SK-N-SH treated with all-trans-retinoic acid at 6 μM for 48 hours (cell line): ENCODE data around the gene C10orf143.

Source experiments
- ATAC-seq: fragments of 200-7000 bp; cut with Tn5 transposase; 3 replicates; pipeline ENCODE4 v1.9.1; 2020; ENCODE audit warnings: mild to moderate bottlenecking, moderate library complexity
- ARNTL ChIP-seq: fragments of 450-650 bp; formaldehyde crosslinking; IDR thresholded peaks from 2 replicates; pipeline ENCODE4 v1.5.0; 2020; ENCODE audit warnings: low read depth, mild to moderate bottlenecking, moderate library complexity, borderline replicate concordance
- BACH2 ChIP-seq: fragments of 250-450 bp; sonication (Bioruptor Pico); IDR thresholded peaks from 2 replicates; pipeline ENCODE4 v1.9.0; 2021; ENCODE audit warnings: mild to moderate bottlenecking, borderline replicate concordance
- ESRRG ChIP-seq: fragments of 250-450 bp; sonication (Bioruptor Pico); IDR thresholded peaks from 2 replicates; pipeline ENCODE4 v1.6.1; 2021; ENCODE audit warnings: mild to moderate bottlenecking
- GLIS3 ChIP-seq: fragments of 250-450 bp; sonication (Bioruptor Pico); IDR thresholded peaks from 2 replicates; pipeline ENCODE4 v1.5.0; 2020; ENCODE audit warnings: mild to moderate bottlenecking, moderate library complexity
- OSR1 ChIP-seq: fragments of 250-450 bp; sonication (Bioruptor Pico); IDR thresholded peaks from 2 replicates; pipeline ENCODE4 v1.8.0; 2022; ENCODE audit warnings: moderate library complexity, mild to moderate bottlenecking, inconsistent platforms
- PPARA ChIP-seq: fragments of 250-450 bp; sonication (Bioruptor Pico); IDR thresholded peaks from 2 replicates; pipeline ENCODE4 v1.5.0; 2020; ENCODE audit warnings: mild to moderate bottlenecking, borderline replicate concordance
- RARB ChIP-seq: fragments of 250-450 bp; sonication (Bioruptor Pico); IDR thresholded peaks from 2 replicates; pipeline ENCODE4 v1.8.0; 2021; ENCODE audit warnings: mild to moderate bottlenecking, moderate library complexity
- TCF4 ChIP-seq: fragments of 250-450 bp; sonication (Bioruptor Pico); IDR thresholded peaks from 2 replicates; pipeline ENCODE4 v1.8.0; 2021; ENCODE audit warnings: mild to moderate bottlenecking, moderate library complexity, borderline replicate concordance
- TOX ChIP-seq: fragments of 250-450 bp; sonication (Bioruptor Pico); IDR thresholded peaks from 2 replicates; pipeline ENCODE4 v1.8.0; 2021; ENCODE audit warnings: mild to moderate bottlenecking, moderate library complexity, borderline replicate concordance
- ZFP30 ChIP-seq: fragments of 450-650 bp; formaldehyde crosslinking; IDR thresholded peaks from 2 replicates; pipeline ENCODE4 v1.5.0; 2022; ENCODE audit warnings: mild to moderate bottlenecking, moderate library complexity
- ZNF70 ChIP-seq: fragments of 450-650 bp; formaldehyde crosslinking; IDR thresholded peaks from 2 replicates; pipeline ENCODE4 v1.5.0; 2020; ENCODE audit warnings: mild to moderate bottlenecking, moderate library complexity
- ZNF8 ChIP-seq: fragments of 450-650 bp; formaldehyde crosslinking; IDR thresholded peaks from 2 replicates; pipeline ENCODE4 v1.5.0; 2020; ENCODE audit warnings: mild to moderate bottlenecking, moderate library complexity
- TF ChIP-seq, protein P1 (sequence below): fragments of 250-450 bp; sonication (Bioruptor Pico); IDR thresholded peaks from 2 replicates; pipeline ENCODE4 v1.8.0; 2021; ENCODE audit warnings: low read depth, mild to moderate bottlenecking, moderate library complexity, borderline replicate concordance
- TF ChIP-seq, protein P2 (sequence below): fragments of 250-450 bp; sonication (Bioruptor Pico); IDR thresholded peaks from 2 replicates; pipeline ENCODE4 v1.8.0; 2020; ENCODE audit warnings: mild to moderate bottlenecking, moderate library complexity, borderline replicate concordance
- TF ChIP-seq, protein P3 (sequence below): fragments of 250-450 bp; sonication (Bioruptor Pico); IDR thresholded peaks from 2 replicates; pipeline ENCODE4 v1.5.1; 2021; ENCODE audit warnings: mild to moderate bottlenecking, moderate library complexity
- TF ChIP-seq, protein P4 (sequence below): fragments of 250-450 bp; sonication (Bioruptor Pico); IDR thresholded peaks from 2 replicates; pipeline ENCODE4 v1.5.0; 2020; ENCODE audit warnings: mild to moderate bottlenecking, moderate library complexity

Gene C10orf143

DNA sequence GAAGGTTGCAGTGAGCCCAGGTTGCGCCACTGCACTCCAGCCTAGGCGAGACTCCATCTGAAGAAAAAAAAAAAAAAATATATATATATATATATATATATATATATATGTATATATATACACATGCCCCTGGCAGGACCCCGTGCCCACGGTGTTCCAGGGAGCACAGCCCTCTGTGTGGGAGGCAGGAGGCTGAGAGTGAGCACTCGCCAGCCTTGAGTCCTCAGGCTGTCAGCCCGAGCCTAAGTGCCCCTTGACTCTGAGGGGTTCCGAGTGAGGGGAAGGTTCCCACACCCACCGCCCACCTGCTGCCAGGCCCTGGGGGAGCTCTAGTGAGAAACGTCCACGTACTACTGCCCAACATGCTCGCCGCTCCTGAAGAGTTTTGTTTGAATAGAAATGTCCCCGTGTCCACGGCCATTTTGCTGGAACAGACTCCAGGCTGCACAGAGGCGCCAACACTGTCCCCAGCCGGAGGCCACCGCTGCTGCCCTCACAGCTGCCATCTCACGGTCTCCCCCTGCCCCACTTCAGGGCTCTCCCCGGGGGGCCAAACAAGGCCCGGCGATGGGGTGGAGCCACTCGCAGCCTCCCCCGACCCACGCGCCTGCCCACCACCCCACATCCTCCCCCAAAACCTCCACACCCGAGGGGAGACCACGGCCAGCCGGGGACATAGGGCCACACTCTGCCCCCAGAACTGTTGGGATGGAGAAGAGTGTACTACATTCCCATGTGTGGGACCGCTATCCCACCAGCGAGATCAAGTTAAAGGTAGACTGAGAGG lies 83.8 kb downstream of the C10orf143 start:
- TF ChIP-seq RARB (CRISPR knock-in tag) (no peak), ZNF8 (CRISPR knock-in tag) (no peak), TCF4 (no peak), TOX (CRISPR knock-in tag) (no peak), ZNF70 (CRISPR knock-in tag) (no peak), ARNTL (CRISPR knock-in tag) (no peak), PPARA (CRISPR knock-in tag) (no peak), GLIS3 (CRISPR knock-in tag) (no peak)
- TF ChIP-seq, protein P1, sequence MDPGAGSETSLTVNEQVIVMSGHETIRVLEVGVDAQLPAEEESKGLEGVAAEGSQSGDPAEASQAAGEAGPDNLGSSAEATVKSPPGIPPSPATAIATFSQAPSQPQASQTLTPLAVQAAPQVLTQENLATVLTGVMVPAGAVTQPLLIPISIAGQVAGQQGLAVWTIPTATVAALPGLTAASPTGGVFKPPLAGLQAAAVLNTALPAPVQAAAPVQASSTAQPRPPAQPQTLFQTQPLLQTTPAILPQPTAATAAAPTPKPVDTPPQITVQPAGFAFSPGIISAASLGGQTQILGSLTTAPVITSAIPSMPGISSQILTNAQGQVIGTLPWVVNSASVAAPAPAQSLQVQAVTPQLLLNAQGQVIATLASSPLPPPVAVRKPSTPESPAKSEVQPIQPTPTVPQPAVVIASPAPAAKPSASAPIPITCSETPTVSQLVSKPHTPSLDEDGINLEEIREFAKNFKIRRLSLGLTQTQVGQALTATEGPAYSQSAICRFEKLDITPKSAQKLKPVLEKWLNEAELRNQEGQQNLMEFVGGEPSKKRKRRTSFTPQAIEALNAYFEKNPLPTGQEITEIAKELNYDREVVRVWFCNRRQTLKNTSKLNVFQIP (CRISPR knock-in tag): no peak
- TF ChIP-seq, protein P2, sequence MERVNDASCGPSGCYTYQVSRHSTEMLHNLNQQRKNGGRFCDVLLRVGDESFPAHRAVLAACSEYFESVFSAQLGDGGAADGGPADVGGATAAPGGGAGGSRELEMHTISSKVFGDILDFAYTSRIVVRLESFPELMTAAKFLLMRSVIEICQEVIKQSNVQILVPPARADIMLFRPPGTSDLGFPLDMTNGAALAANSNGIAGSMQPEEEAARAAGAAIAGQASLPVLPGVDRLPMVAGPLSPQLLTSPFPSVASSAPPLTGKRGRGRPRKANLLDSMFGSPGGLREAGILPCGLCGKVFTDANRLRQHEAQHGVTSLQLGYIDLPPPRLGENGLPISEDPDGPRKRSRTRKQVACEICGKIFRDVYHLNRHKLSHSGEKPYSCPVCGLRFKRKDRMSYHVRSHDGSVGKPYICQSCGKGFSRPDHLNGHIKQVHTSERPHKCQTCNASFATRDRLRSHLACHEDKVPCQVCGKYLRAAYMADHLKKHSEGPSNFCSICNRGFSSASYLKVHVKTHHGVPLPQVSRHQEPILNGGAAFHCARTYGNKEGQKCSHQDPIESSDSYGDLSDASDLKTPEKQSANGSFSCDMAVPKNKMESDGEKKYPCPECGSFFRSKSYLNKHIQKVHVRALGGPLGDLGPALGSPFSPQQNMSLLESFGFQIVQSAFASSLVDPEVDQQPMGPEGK (CRISPR knock-in tag): no peak
- TF ChIP-seq, protein P3, sequence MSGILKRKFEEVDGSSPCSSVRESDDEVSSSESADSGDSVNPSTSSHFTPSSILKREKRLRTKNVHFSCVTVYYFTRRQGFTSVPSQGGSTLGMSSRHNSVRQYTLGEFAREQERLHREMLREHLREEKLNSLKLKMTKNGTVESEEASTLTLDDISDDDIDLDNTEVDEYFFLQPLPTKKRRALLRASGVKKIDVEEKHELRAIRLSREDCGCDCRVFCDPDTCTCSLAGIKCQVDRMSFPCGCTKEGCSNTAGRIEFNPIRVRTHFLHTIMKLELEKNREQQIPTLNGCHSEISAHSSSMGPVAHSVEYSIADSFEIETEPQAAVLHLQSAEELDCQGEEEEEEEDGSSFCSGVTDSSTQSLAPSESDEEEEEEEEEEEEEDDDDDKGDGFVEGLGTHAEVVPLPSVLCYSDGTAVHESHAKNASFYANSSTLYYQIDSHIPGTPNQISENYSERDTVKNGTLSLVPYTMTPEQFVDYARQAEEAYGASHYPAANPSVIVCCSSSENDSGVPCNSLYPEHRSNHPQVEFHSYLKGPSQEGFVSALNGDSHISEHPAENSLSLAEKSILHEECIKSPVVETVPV (CRISPR knock-in tag): no peak
- TF ChIP-seq, protein P4, sequence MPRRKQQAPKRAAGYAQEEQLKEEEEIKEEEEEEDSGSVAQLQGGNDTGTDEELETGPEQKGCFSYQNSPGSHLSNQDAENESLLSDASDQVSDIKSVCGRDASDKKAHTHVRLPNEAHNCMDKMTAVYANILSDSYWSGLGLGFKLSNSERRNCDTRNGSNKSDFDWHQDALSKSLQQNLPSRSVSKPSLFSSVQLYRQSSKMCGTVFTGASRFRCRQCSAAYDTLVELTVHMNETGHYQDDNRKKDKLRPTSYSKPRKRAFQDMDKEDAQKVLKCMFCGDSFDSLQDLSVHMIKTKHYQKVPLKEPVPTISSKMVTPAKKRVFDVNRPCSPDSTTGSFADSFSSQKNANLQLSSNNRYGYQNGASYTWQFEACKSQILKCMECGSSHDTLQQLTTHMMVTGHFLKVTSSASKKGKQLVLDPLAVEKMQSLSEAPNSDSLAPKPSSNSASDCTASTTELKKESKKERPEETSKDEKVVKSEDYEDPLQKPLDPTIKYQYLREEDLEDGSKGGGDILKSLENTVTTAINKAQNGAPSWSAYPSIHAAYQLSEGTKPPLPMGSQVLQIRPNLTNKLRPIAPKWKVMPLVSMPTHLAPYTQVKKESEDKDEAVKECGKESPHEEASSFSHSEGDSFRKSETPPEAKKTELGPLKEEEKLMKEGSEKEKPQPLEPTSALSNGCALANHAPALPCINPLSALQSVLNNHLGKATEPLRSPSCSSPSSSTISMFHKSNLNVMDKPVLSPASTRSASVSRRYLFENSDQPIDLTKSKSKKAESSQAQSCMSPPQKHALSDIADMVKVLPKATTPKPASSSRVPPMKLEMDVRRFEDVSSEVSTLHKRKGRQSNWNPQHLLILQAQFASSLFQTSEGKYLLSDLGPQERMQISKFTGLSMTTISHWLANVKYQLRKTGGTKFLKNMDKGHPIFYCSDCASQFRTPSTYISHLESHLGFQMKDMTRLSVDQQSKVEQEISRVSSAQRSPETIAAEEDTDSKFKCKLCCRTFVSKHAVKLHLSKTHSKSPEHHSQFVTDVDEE (CRISPR knock-in tag): no peak
- no peak for ATAC-seq

DNA sequence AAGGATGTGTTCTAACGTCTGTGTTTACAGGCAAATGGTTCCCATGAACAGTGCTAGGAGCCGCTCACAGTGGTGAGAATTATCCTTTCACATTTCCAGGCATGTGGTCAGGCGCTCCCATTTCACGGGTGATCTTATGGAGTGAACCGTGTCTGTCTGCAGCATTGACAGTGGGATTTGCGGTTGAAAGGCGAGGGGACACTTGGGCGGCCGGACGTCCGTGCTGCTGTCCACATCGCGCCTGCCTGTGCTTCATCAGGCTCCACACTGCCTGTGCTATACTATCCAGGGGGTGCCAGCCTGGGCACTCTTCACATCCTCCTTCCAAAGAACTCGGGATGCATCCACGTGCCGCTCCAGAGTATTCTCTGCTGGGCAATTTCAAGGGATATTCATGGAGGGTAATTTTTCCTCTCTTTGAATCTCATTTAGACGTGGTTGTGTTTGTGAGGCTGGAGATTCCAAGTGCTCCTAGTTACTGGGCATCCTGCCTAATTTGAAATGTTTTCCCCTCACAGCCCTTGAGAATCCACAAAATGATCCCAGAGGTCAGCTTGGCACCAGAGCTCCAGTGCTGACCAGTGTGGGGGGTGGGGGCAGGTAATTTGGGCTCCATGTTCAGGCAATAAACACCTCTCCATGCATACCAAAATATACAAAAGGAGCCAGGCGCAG lies 84.7 kb downstream of the C10orf143 start:
- TF ChIP-seq ZNF8 (CRISPR knock-in tag): no peak
- TF ChIP-seq ZFP30: no peak
- no peak for TF ChIP-seq TOX (CRISPR knock-in tag)
- TF ChIP-seq OSR1 (CRISPR knock-in tag): no peak
- no peak for ATAC-seq

DNA sequence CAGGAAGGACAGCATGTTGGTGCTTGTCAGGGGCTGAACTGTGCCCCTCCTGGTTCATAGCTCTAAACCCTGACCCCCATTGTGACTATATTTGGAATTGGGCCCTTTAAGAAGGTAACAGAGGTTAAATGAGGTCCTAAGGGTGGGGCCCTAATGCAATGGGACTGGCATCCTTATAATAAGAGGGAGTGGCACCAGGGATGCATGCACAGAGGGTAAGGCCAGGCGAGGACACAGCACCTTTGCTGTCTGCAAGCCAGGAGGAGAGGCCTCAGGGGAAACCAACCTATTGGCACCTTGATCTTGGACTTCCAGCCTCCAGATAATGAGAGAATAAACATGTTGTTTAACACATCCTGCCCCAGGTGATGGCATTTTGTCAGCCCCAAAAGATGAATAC lies 85.3 kb downstream of the C10orf143 start:
- TF ChIP-seq BACH2 (CRISPR knock-in tag) (no peak), ZNF8 (CRISPR knock-in tag) (no peak), ESRRG (CRISPR knock-in tag) (no peak), RARB (CRISPR knock-in tag) (no peak), GLIS3 (CRISPR knock-in tag) (no peak), TCF4 (no peak)
- TF ChIP-seq, protein P3 (CRISPR knock-in tag): no peak
- TF ChIP-seq, protein P1 (CRISPR knock-in tag): no peak
- no peak for ATAC-seq
